Measurements from ENCODE around the gene SYT12. TPM values are rescaled to one million over a fixed set of nuclear protein-coding genes. Genes with fewer than 3 reads are reported as not detected.

Gene SYT12
- total and polyA plus RNA-seq, 9 of the 15 experiments (the other 6 are each of a cell fraction or from before 2014, with no cell fraction given) = 0.03 to 0.11 (median 0.03) TPM; not detected in 4

DNA sequence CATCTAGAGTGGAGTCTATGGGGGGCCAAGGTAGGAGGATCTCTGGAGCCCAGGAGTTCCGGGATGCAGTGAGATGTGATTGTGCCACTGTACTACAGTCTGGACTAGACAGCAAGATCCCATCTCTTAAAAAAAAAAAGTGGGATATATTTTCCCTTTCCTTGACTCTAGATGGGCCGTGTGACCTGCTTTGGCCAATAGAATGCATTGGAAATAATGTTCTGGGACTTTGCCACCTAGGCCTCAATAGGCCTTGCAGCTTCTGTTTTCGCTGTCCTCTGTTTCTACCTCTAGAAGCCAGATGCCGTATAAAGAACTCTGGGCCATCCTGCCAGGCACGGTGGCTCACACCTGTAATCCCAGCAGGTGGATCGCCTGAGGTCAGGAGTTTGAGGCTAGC lies 44.2 kb upstream of the SYT12 start:
- BruUV-seq (replicated peaks) = no TSS peak
- Histone ChIP-seq H3K27me3 (ENCODE audit: control insufficient read depth in 2 of 2, insufficient read depth in 2 of 2, low read length in 2 of 2) (no peaks in the 10 kb centered on the region), H3K36me3 (ENCODE audit: control insufficient read depth, insufficient read depth, low read length) (no peaks in the 10 kb centered on the region), H3K79me2 (ENCODE audit: control insufficient read depth, insufficient read depth, low read length) (no peaks in the 10 kb centered on the region), H4K20me1 (replicated peaks; ENCODE audit: control insufficient read depth, insufficient read depth, low read length) (no peaks in the 10 kb centered on the region), H3K27ac (ENCODE audit: extremely low read depth, low read depth, low read length) (no peak overlapping the region), H3K9me1 (ENCODE audit: control insufficient read depth, insufficient read depth, low read length) (no peaks in the 10 kb centered on the region), H2AFZ (ENCODE audit: low read depth, low read length) (no peak overlapping the region), H3K9ac (ENCODE audit: insufficient read depth in 1 of 2, low read depth in 2 of 2, low read length in 2 of 2) (no peak overlapping the region), H3K4me3 (no peak overlapping the region), H3K4me1 (replicated peaks in 1 of 2; ENCODE audit: control insufficient read depth in 2 of 2, insufficient read depth in 2 of 2, low read length in 2 of 2) (peaks cover 2 to 14% of the 10 kb centered on the region in 2 experiments; a peak in 4 of 5 replicates), H3K9me3 (replicated peaks; ENCODE audit: control insufficient read depth, insufficient read depth, low read depth, low read length) (no peaks in the 10 kb centered on the region), H3K4me2 (ENCODE audit: insufficient read depth, low read length) (no peak overlapping the region)
- in situ Hi-C loops (cut with MboI) (loop anchor here (5.0 kb wide), 1 partner anchor 126 kb away; no protein-coding TSS in a partner anchor), intact Hi-C loops (cut with micrococcal nuclease) (loop anchor here (5.0 kb wide), 2 partner anchors 86 to 136 kb away; partner anchors contain the start of gene RCE1)
- ChIA-PET CTCF (ENCODE audit: low intra/inter-chr PET ratio) (interaction anchor here (0.7 kb wide), 1 partner anchor 131 kb away, joined by 4 read pairs; no protein-coding TSS in a partner anchor), POLR2A (no interaction called here)
- ATAC-seq (no peak), DNase-seq (ENCODE audit: extremely low read depth in 1 of 4, low spot score in 3 of 4) (no peak), FAIRE-seq (no peak)
- 79% methylated on average over 6 of the region's 6 CpGs for WGBS (ENCODE audit: insufficient coverage, low coverage, missing lambda C conversion rate)
- TF ChIP-seq, protein P1, sequence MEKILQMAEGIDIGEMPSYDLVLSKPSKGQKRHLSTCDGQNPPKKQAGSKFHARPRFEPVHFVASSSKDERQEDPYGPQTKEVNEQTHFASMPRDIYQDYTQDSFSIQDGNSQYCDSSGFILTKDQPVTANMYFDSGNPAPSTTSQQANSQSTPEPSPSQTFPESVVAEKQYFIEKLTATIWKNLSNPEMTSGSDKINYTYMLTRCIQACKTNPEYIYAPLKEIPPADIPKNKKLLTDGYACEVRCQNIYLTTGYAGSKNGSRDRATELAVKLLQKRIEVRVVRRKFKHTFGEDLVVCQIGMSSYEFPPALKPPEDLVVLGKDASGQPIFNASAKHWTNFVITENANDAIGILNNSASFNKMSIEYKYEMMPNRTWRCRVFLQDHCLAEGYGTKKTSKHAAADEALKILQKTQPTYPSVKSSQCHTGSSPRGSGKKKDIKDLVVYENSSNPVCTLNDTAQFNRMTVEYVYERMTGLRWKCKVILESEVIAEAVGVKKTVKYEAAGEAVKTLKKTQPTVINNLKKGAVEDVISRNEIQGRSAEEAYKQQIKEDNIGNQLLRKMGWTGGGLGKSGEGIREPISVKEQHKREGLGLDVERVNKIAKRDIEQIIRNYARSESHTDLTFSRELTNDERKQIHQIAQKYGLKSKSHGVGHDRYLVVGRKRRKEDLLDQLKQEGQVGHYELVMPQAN (IDR thresholded peaks at IDR 0.05; ENCODE audit: borderline replicate concordance) = no peak
- TF ChIP-seq NEUROD1 (IDR thresholded peaks at IDR 0.05; ENCODE audit: borderline replicate concordance, low read depth, low read length, partially characterized antibody) (no peak), TBP (optimal IDR thresholded peaks at IDR 0.05; ENCODE audit: low read depth, low read length) (no peak), DDX20 (tag; IDR thresholded peaks at IDR 0.05; ENCODE audit: low read depth) (no peak), HMG20A (CRISPR knock-in tag; conservative IDR thresholded peaks at IDR 0.05) (no peak), KLF1 (tag; IDR thresholded peaks at IDR 0.05) (no peak), NFATC3 (IDR thresholded peaks at IDR 0.05) (no peak), CEBPG (CRISPR knock-in tag; IDR thresholded peaks at IDR 0.05) (no peak), CEBPG (tag; conservative IDR thresholded peaks at IDR 0.05 in 1 of 2, IDR thresholded peaks at IDR 0.05 in 1 of 2) (no peak), SMAD3 (CRISPR knock-in tag; conservative IDR thresholded peaks at IDR 0.05) (no peak), ZBTB7A (IDR thresholded peaks at IDR 0.05; ENCODE audit: borderline replicate concordance, control insufficient read depth, low read depth, low read length) (no peak)
- TF ChIP-seq, protein P2, sequence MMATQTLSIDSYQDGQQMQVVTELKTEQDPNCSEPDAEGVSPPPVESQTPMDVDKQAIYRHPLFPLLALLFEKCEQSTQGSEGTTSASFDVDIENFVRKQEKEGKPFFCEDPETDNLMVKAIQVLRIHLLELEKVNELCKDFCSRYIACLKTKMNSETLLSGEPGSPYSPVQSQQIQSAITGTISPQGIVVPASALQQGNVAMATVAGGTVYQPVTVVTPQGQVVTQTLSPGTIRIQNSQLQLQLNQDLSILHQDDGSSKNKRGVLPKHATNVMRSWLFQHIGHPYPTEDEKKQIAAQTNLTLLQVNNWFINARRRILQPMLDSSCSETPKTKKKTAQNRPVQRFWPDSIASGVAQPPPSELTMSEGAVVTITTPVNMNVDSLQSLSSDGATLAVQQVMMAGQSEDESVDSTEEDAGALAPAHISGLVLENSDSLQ (IDR thresholded peaks at IDR 0.05) = no peak
- TF ChIP-seq, protein P3, sequence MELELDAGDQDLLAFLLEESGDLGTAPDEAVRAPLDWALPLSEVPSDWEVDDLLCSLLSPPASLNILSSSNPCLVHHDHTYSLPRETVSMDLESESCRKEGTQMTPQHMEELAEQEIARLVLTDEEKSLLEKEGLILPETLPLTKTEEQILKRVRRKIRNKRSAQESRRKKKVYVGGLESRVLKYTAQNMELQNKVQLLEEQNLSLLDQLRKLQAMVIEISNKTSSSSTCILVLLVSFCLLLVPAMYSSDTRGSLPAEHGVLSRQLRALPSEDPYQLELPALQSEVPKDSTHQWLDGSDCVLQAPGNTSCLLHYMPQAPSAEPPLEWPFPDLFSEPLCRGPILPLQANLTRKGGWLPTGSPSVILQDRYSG (tag; conservative IDR thresholded peaks at IDR 0.05; ENCODE audit: low read depth) = no peak
- TF ChIP-seq, protein P4, sequence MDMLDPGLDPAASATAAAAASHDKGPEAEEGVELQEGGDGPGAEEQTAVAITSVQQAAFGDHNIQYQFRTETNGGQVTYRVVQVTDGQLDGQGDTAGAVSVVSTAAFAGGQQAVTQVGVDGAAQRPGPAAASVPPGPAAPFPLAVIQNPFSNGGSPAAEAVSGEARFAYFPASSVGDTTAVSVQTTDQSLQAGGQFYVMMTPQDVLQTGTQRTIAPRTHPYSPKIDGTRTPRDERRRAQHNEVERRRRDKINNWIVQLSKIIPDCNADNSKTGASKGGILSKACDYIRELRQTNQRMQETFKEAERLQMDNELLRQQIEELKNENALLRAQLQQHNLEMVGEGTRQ (CRISPR knock-in tag; IDR thresholded peaks at IDR 0.05) = peak; percentile 45
- TF ChIP-seq, protein P5, sequence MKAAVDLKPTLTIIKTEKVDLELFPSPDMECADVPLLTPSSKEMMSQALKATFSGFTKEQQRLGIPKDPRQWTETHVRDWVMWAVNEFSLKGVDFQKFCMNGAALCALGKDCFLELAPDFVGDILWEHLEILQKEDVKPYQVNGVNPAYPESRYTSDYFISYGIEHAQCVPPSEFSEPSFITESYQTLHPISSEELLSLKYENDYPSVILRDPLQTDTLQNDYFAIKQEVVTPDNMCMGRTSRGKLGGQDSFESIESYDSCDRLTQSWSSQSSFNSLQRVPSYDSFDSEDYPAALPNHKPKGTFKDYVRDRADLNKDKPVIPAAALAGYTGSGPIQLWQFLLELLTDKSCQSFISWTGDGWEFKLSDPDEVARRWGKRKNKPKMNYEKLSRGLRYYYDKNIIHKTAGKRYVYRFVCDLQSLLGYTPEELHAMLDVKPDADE (conservative IDR thresholded peaks at IDR 0.05; ENCODE audit: control insufficient read depth, low read depth, low read length) = no peak

All from K562 (cell line).